HUES6 (cell line): ENCODE measurements around the gene MAPK8.

Source experiments
- H3K27ac ChIP-seq: 2 replicates; pipeline ENCODE4 v1.7.0; 2013; ENCODE audit warnings: low read depth, mild to moderate bottlenecking, low read length, inconsistent platforms
- H3K27me3 ChIP-seq: 2 replicates; pipeline ENCODE4 v1.6.1; 2013; ENCODE audit warnings: low read length; ENCODE audit not compliant: control insufficient read depth, insufficient read depth
- H3K36me3 ChIP-seq: 2 replicates; pipeline ENCODE4 v1.6.1; 2013; ENCODE audit warnings: low read length; ENCODE audit not compliant: control insufficient read depth, insufficient read depth
- H3K4me1 ChIP-seq: 2 replicates; pipeline ENCODE4 v1.6.1; 2013; ENCODE audit warnings: low read length; ENCODE audit not compliant: control insufficient read depth, insufficient read depth
- H3K4me3 ChIP-seq: 2 replicates; pipeline ENCODE4 v1.5.1; 2013; ENCODE audit warnings: low read depth, low read length
- H3K9ac ChIP-seq: one replicate; pipeline ENCODE4 v1.6.1; 2013; ENCODE audit warnings: mild to moderate bottlenecking, low read length
- H3K9me3 ChIP-seq: 2 replicates; pipeline ENCODE4 v1.6.1; 2013; ENCODE audit warnings: low read depth, low read length; ENCODE audit not compliant: control insufficient read depth, insufficient read depth

MAPK8 gene

DNA sequence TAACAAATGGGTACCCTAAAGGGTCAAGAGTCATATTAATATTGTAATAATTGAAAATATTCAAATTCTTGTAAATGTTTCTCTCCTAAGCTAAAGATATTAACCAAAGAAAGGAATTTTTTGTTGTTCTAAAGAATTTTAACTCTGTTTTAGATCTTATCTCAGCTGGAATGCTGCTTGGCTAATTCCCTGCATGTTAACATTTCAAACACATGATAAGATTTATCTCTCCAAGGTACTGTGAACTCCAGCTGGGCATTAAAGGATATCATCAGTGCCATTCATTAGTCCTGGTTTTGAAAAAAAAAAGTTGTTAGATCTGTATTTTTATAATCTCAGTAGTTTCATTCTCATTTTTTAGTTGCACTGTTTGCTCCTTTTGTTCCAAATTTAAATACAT is 76.9 kb downstream of the MAPK8 start:
- Histone ChIP-seq H3K27ac (no peak overlapping the region), H3K4me3 (no peak overlapping the region), H3K4me1 (peaks cover 15% of the 10 kb centered on the region), H3K27me3 (no peaks in the 10 kb centered on the region), H3K36me3 (no peaks in the 10 kb centered on the region), H3K9me3 (0 out of 2 replicates have a peak, but pooled peaks cover 4% of the 10 kb centered on the region), H3K9ac (no peak overlapping the region)

DNA sequence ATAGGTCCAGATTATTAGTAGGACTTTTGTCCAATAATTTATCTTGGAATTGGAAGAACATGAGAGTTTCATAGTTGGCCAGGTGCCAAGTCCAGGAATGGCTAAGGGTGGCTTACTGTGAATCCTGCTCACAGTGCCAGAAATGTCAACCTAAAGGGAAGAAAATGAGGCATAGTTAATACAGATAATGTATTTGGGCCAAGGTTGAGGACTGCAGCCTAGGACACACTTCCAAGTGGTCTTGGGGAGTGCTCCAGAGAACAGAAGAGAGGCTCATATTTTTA is 78.2 kb downstream of the MAPK8 start:
- H3K9me3 ChIP-seq = 0 out of 2 replicates have a peak, but pooled peaks cover 4% of the 10 kb centered on the region
- H3K4me1 ChIP-seq = peaks cover 15% of the 10 kb centered on the region
- H3K27me3 ChIP-seq = no peaks in the 10 kb centered on the region
- H3K4me3 ChIP-seq = no peak overlapping the region
- H3K9ac ChIP-seq = no peak overlapping the region
- 0 out of 2 replicates have a peak overlapping the region, but pooled peaks have one; percentile 7 for H3K27ac ChIP-seq
- H3K36me3 ChIP-seq = no peaks in the 10 kb centered on the region

DNA sequence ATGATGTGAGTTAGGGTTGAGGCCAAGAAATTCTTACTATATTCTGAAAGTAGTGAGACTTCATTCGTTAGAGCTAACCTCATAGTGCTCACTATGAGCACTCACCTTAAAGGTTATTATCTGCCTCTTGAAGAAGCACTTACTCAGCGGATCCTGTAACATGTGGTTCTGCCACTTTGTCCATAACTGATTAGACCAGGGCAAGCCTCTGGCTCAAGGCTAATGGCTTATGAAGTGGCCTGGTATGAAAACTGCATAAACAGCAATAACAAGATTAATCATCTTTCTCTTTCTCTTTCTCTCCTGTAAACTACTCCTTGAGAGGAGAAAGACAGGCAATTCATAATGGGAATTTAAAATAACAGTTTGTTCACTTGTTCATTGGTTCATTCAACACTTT is 82.8 kb downstream of the MAPK8 start:
- Histone ChIP-seq H3K4me1 (peaks cover 7% of the 10 kb centered on the region), H3K9ac (no peak overlapping the region), H3K4me3 (no peak overlapping the region), H3K9me3 (no peaks in the 10 kb centered on the region), H3K27me3 (no peaks in the 10 kb centered on the region), H3K36me3 (no peaks in the 10 kb centered on the region), H3K27ac (no peak overlapping the region)

DNA sequence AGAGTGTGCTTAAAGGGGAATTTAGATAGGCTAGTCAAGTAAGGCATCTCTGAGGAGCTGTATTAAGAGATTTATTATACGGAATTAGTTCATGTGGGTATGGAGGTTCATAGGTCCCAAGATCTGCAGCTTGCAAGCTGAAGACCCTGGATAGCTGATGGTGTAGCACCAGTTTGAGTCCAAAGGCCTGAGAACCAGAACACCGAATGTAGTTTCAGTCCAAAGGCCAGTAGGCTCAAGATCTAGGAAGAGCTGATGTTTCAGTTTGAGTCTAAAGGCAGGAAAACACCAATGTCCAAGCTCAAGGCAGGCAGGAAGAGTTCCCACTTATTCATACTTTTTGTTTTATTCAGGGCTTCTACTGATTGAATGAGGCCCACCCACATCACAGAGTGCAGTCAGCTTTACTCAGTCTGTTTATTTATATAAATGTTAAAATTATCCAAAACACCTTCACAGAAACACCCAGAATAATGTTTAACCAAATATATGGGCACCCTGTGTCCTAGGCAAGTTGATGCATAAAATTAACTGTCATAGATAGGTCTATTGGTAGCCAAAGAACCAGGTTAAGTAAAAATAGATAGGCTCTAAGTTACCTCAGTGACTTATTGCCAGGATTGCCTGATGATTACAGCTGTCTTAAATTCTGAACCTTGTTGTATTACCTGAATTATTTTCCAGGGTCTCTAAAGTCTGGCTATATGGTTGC is 83.5 kb downstream of the MAPK8 start:
- Histone ChIP-seq H3K27ac (no peak overlapping the region), H3K27me3 (no peaks in the 10 kb centered on the region), H3K9me3 (no peaks in the 10 kb centered on the region), H3K4me1 (peaks cover 6% of the 10 kb centered on the region), H3K4me3 (no peak overlapping the region), H3K36me3 (no peaks in the 10 kb centered on the region), H3K9ac (no peak overlapping the region)

DNA sequence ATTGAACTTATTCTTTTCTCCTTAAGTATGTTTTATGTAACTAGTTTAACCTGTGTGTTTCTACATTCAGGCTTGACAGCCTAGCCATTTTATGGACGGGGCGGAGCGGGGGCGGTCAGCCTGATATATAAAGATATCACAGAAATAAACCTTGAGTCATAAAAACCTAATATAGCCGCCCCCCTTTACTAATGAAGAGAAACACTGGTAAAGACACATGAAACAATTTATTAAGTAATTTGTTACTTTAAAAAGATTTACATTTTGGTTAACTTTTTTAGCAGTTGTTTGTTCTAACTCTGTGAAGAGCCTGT is 84.0 kb downstream of the MAPK8 start:
- Histone ChIP-seq H3K36me3 (no peaks in the 10 kb centered on the region), H3K9ac (no peak overlapping the region), H3K4me3 (no peak overlapping the region), H3K27ac (no peak overlapping the region), H3K9me3 (no peaks in the 10 kb centered on the region), H3K4me1 (peaks cover 6% of the 10 kb centered on the region), H3K27me3 (no peaks in the 10 kb centered on the region)

DNA sequence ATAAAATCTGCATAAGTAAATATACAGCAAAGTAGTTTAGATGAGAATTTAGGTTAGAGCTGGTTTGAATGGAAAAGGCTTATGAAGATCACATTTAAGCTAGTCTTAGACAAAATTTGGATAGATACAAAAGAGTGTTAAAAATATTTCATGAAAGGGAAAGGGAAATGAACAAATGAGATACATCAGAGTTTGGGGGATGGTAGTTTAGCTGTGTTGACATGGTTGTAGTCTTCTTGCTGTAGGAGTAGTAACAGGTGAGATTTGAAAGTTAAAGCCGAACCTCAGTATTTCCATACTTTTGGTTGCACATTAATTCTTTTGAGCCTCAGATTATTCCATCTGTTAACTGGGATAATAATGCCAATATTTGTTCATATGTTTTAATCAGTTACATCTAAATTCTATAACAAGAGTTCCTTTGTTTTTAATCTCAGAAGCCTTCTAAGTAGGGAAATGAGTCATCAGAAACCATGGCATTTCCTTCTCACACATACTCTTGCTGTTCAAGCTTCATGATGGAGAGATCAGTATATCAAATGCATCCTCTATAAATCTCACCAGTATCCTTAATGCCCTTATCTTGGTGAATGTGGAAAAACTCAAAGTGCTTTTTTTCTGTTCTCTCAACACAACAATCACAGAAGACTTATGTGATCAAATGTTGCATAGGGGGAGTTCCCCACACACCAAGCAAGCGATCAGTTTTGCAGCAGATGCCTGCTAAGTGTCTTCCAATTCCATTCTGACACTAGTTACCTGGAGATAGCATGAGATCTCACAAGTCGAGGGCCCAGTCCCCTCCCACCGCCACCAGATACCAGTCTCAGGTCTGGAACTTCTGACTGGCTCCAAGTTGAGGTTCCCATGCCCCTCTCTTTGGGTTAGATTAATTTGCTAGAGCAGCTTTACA is 84.7 kb downstream of the MAPK8 start:
- H3K4me1 ChIP-seq = peaks cover 6% of the 10 kb centered on the region
- H3K36me3 ChIP-seq = no peaks in the 10 kb centered on the region
- no peaks in the 10 kb centered on the region for H3K9me3 ChIP-seq
- no peaks in the 10 kb centered on the region for H3K27me3 ChIP-seq
- no peak overlapping the region for H3K9ac ChIP-seq
- no peak overlapping the region for H3K4me3 ChIP-seq
- H3K27ac ChIP-seq = no peak overlapping the region

DNA sequence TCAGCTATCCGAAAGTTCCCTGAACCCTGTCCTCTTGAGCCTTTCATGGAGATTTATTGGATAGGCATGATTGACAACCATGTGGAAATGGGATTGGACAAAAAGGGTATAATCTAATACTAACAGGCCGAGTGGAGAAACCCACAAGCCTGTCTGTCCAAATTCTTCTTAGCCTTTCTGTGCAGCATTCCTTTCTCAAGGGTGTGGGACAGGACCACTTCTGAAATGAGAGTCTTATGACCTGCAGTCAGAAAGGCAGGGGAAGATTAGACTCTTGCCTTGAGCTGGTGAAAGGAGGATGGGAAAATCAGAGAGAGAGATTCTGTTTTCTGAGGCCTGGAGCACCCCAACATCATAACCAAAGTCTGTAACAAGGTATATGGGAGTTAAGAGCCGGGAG is 85.5 kb downstream of the MAPK8 start:
- Histone ChIP-seq H3K4me3 (no peak overlapping the region), H3K27me3 (no peaks in the 10 kb centered on the region), H3K27ac (no peak overlapping the region), H3K9ac (no peak overlapping the region), H3K4me1 (peaks cover 6% of the 10 kb centered on the region), H3K9me3 (no peaks in the 10 kb centered on the region), H3K36me3 (no peaks in the 10 kb centered on the region)

DNA sequence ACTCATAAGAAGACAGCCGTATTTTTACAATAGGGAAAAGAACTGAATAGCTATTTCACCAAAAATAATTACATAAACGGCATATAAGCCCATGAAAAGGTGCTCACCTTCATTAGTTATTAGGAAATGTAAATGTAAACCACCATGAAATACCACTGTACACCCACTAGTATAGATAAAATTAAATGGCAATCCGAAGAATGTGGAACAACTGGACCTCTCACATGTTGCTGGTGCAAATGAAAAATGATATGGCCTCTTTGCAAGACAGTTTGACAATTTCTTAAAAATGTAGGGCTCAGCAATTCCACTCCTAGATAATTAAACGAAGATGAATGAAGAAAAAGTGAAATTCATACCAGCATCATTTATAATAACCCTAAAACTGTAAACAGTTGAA is 91.8 kb downstream of the MAPK8 start:
- Histone ChIP-seq H3K4me1 (peaks cover 28% of the 10 kb centered on the region), H3K9me3 (no peaks in the 10 kb centered on the region), H3K4me3 (no peak overlapping the region), H3K9ac (no peak overlapping the region), H3K36me3 (no peaks in the 10 kb centered on the region), H3K27me3 (no peaks in the 10 kb centered on the region), H3K27ac (no peak overlapping the region)

DNA sequence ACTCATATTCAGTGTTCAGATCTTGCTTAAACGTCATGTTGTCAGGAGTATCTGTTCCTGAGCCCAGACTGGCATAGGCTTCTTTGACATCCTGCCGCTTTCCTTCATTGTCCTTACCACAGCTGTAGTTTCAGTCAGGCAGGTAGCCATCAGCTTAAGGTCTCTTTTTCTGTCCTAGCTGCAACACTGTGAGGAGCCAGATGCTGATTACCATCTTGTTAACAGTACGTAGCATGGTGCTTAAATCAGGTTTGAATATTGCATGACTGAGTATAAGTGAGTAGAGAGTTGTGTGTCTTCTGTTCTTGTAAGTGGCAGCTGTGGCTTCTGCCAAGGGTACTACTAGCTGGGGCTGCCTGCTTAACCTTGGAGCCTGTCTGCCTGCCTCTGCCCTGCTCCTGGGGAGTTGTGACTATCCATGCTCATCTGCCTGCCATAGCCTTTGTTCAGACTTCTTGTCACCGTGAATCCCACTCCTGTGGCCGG is 92.6 kb downstream of the MAPK8 start:
- no peak overlapping the region for H3K4me3 ChIP-seq
- no peaks in the 10 kb centered on the region for H3K9me3 ChIP-seq
- H3K27me3 ChIP-seq = no peaks in the 10 kb centered on the region
- H3K27ac ChIP-seq = no peak overlapping the region
- H3K4me1 ChIP-seq = peaks cover 28% of the 10 kb centered on the region
- no peak overlapping the region for H3K9ac ChIP-seq
- no peaks in the 10 kb centered on the region for H3K36me3 ChIP-seq

DNA sequence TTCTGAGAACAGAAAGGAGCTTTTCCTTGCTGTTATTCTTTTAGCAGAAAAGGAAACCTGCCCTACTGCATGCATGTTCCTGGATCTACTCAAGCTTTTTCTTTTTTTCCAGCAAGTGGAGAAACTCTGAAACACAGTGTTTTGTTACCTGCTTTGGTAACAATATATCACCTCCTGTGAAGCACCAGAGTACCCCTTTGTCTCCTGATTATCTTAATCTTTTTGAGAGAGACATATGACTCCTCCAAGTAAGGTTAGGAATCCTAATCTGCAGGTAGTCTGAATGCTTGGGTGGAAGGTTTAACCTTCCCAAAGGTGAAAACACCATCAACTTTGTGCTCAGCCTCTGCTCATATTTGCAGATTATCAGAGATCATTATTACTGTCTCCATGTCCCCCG is 93.1 kb downstream of the MAPK8 start:
- Histone ChIP-seq H3K36me3 (no peaks in the 10 kb centered on the region), H3K4me1 (peaks cover 28% of the 10 kb centered on the region), H3K27me3 (no peaks in the 10 kb centered on the region), H3K27ac (no peak overlapping the region), H3K9me3 (no peaks in the 10 kb centered on the region), H3K4me3 (no peak overlapping the region), H3K9ac (no peak overlapping the region)

DNA sequence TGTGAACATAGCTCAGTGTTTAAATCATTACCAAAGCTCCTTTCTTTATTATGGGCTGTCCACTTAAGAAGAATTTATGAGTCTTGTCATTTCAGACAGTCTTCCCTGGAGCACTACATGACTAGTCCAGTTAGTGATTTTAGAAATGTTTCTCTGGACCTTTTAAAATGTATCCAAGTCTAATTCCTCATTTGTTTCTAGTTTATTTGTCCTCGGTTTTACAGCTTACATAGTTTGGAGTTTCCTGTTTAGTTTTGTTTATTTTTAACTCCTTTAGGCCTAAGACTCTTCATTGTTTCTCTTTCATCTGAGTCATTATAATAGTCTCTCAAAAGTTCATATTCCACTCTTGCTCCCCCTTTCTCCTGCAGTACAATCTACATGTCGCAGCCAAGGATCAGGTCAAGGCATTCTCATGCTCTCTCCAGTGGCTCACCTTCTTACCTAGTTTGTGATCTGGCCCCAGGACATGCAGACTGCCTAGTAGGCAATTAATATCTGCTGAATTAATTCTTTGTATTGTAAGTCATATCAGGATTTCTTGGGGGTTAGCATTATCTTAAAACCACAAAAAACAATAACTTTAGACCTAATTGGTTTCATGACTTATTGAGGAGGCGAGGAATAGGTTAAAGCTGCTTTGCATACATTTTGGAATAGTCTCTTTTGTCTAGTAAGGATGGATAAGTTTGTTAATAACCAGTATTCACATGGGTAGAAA is 93.8 kb downstream of the MAPK8 start:
- Histone ChIP-seq H3K4me1 (peaks cover 28% of the 10 kb centered on the region), H3K27me3 (no peaks in the 10 kb centered on the region), H3K9me3 (no peaks in the 10 kb centered on the region), H3K36me3 (no peaks in the 10 kb centered on the region), H3K4me3 (no peak overlapping the region), H3K27ac (no peak overlapping the region), H3K9ac (no peak overlapping the region)
